Measurements from ENCODE around the gene CYREN.

DNA sequence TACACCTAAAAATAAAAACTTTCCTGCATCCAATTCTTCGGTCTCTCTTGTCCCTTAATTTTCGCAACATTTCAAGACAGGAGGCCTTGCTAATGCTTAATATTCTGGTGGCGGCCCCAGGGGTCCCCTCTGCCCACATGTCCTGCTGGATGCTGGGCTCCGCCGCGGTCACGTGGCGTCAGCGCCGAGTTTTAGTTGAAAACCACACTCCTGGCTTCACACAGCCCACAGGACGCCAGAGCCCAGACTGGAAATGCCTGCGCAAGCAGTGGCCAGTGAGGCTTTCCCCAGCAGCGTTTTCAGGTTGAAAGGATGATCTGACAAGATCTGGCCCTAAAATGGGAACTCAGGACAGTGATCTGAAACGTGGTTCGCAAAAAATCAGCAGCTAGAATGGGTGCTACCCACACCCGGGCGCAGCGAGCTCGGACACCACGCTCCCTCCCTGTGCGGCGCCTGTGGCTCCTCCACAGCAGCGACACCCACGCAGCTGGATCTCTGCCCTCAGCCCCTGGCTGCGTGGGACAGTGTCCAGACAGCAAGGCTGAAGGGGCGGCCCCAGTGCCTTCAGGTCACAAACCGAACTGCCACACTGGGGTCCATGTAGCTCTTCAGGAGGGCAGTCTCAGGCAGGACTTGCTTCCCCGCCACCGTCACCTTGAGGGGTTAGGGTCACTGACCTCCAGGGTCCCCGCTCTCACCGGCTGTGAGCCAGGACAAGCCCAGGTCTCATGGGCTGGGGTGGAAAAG lies 11.6 kb upstream of the CYREN start:
- TF ChIP-seq, protein P1, sequence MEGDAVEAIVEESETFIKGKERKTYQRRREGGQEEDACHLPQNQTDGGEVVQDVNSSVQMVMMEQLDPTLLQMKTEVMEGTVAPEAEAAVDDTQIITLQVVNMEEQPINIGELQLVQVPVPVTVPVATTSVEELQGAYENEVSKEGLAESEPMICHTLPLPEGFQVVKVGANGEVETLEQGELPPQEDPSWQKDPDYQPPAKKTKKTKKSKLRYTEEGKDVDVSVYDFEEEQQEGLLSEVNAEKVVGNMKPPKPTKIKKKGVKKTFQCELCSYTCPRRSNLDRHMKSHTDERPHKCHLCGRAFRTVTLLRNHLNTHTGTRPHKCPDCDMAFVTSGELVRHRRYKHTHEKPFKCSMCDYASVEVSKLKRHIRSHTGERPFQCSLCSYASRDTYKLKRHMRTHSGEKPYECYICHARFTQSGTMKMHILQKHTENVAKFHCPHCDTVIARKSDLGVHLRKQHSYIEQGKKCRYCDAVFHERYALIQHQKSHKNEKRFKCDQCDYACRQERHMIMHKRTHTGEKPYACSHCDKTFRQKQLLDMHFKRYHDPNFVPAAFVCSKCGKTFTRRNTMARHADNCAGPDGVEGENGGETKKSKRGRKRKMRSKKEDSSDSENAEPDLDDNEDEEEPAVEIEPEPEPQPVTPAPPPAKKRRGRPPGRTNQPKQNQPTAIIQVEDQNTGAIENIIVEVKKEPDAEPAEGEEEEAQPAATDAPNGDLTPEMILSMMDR (conservative IDR thresholded peaks at IDR 0.05; ENCODE audit: low read depth, low read length) = no peak
- no peak for TF ChIP-seq EZH2 (IDR thresholded peaks at IDR 0.05; ENCODE audit: borderline replicate concordance, low read depth, low read length, poor library complexity, severe bottlenecking)
